CD4-positive, alpha-beta T cell (primary cell): Measurements from ENCODE around the gene ABLIM1. TPM values are rescaled to one million over a fixed set of nuclear protein-coding genes. Genes with fewer than 3 reads are reported as not detected.

Source experiments
- ATAC-seq: fragments of 200-7000 bp; cut with Tn5 transposase; one replicate; pipeline ENCODE4 v1.10.0; 2022; ENCODE audit warnings: mild to moderate bottlenecking; ENCODE audit not compliant: poor library complexity
- CTCF ChIA-PET: fragments of 350-600 bp; sonication (Branson Sonifier 250); formaldehyde crosslinking; loops from one replicate; lab custom pipeline; 2021; ENCODE audit warnings: antibody characterized with exemption, inconsistent platforms; lab: Charles Lee
- POLR2A ChIA-PET: fragments of 350-600 bp; sonication (Branson Sonifier 250); formaldehyde crosslinking; loops from one replicate; lab custom pipeline; 2021; ENCODE audit warnings: antibody characterized with exemption, inconsistent platforms; lab: Charles Lee
- DNase-seq, 14 experiments: peaks; one replicate each; pipeline ENCODE4 v3.0.0-alpha.2; 2013 to 2020; ENCODE audit warnings: mixed read lengths in 2 of 14
- H3K27ac ChIP-seq, 2 donors: one replicate each; pipeline versions ENCODE4 v1.5.1 to v1.7.0; 2013; ENCODE audit warnings: low read length in 2 of 2, low read depth in 1 of 2, mild to moderate bottlenecking in 1 of 2
- H3K27me3 ChIP-seq, 2 experiments: 1 replicate in 1 of 2; 2 replicates in 1 of 2; pipeline versions ENCODE4 v1.6.1 to v1.7.0; 2013; ENCODE audit warnings: low read length in 2 of 2, control low read depth in 1 of 2, mild to moderate bottlenecking in 1 of 2, moderate library complexity in 1 of 2; ENCODE audit not compliant: insufficient read depth in 2 of 2, control insufficient read depth in 1 of 2
- H3K36me3 ChIP-seq: one replicate; pipeline ENCODE4 v1.6.1; 2013; ENCODE audit warnings: low read length, control low read depth; ENCODE audit not compliant: insufficient read depth
- H3K4me1 ChIP-seq: one replicate; pipeline ENCODE4 v1.6.1; 2013; ENCODE audit warnings: low read length, control low read depth; ENCODE audit not compliant: insufficient read depth
- H3K4me3 ChIP-seq: one replicate; pipeline ENCODE4 v1.5.1; 2013; ENCODE audit warnings: mild to moderate bottlenecking, low read length, moderate library complexity
- H3K9me3 ChIP-seq, 2 experiments: 1 replicate in 1 of 2; 2 replicates in 1 of 2; pipeline versions ENCODE4 v1.6.1 to v1.7.0; 2013; ENCODE audit warnings: low read length in 2 of 2, mild to moderate bottlenecking in 2 of 2, control low read depth in 1 of 2, moderate library complexity in 1 of 2; ENCODE audit not compliant: control insufficient read depth in 1 of 2, insufficient read depth in 1 of 2
- H3K27ac Mint-ChIP-seq: one replicate; pipeline ENCODE4 v1.8.0; 2020; ENCODE audit warnings: mixed read lengths
- H3K27me3 Mint-ChIP-seq: one replicate; pipeline ENCODE4 v1.8.0; 2021; ENCODE audit warnings: mixed read lengths
- H3K36me3 Mint-ChIP-seq: one replicate; pipeline ENCODE4 v1.8.0; 2021; ENCODE audit warnings: low read depth, mixed read lengths
- H3K4me1 Mint-ChIP-seq: one replicate; pipeline ENCODE4 v1.8.0; 2021; ENCODE audit warnings: low read depth, mixed read lengths
- H3K4me3 Mint-ChIP-seq: one replicate; pipeline ENCODE4 v1.8.0; 2020; ENCODE audit warnings: mild to moderate bottlenecking, mixed read lengths
- H3K9me3 Mint-ChIP-seq: one replicate; pipeline ENCODE4 v1.8.0; 2020; ENCODE audit warnings: mixed read lengths
- CTCF ChIP-seq: fragments of 200-600 bp; IDR thresholded peaks from one replicate; pipeline ENCODE4 v1.8.0; 2022; ENCODE audit warnings: antibody characterized with exemption, mild to moderate bottlenecking
- intact Hi-C, 2 experiments: fragments of 100-400 bp; cut with DNase I in 1 of 2; cut with micrococcal nuclease in 1 of 2; formaldehyde crosslinking; loops; one replicate each; pipeline versions ENCODE4 v1.15.1 to v1.9.0; 2023 to 2025; cut with DNase I, micrococcal nuclease
- total RNA-seq, 174 experiments: library from RNA in 2 of 174; stranded (reverse) in 2 of 174; gene quantifications; one replicate each; pipeline ENCODE4 v1.2.3 and lab custom pipeline; 2021 to 2026

Gene ABLIM1
- total RNA-seq, 2 experiments from 2014 or later: 217 to 224 TPM

GRCh38 chr10:114665873-114666272 is 7.8 kb upstream of the ABLIM1 start:
- H3K9me3 Mint-ChIP-seq: no peaks in the 10 kb centered on the region
- ChIA-PET POLR2A (no interaction called here), CTCF (no interaction called here)
- DNase-seq (no peak), ATAC-seq (no peak)
- no peak overlapping the region for H3K27ac Mint-ChIP-seq
- H3K4me3 ChIP-seq: no peak overlapping the region
- H3K36me3 Mint-ChIP-seq: no peaks in the 10 kb centered on the region
- H3K4me1 ChIP-seq: no peaks in the 10 kb centered on the region
- H3K4me1 Mint-ChIP-seq: no peaks in the 10 kb centered on the region
- intact Hi-C loops: no loop called here
- no peak for TF ChIP-seq CTCF
- no peaks in the 10 kb centered on the region for H3K27me3 ChIP-seq
- no peak overlapping the region for H3K4me3 Mint-ChIP-seq
- no peak overlapping the region for H3K27ac ChIP-seq
- no peaks in the 10 kb centered on the region for H3K9me3 ChIP-seq
- H3K36me3 ChIP-seq: no peaks in the 10 kb centered on the region
- H3K27me3 Mint-ChIP-seq: no peaks in the 10 kb centered on the region

GRCh38 chr10:114665406-114665805 is 7.3 kb upstream of the ABLIM1 start:
- no peak for ATAC-seq
- Histone ChIP-seq H3K36me3 (no peaks in the 10 kb centered on the region), H3K27me3 (no peaks in the 10 kb centered on the region), H3K27ac (no peak overlapping the region), H3K4me1 (no peaks in the 10 kb centered on the region), H3K9me3 (no peaks in the 10 kb centered on the region), H3K4me3 (no peak overlapping the region)
- CTCF ChIA-PET: no interaction called here
- Mint-ChIP-seq H3K4me3 (no peak overlapping the region), H3K27ac (no peak overlapping the region), H3K36me3 (no peaks in the 10 kb centered on the region), H3K27me3 (no peaks in the 10 kb centered on the region), H3K9me3 (no peaks in the 10 kb centered on the region), H3K4me1 (no peaks in the 10 kb centered on the region)
- intact Hi-C loops: no loop called here
- POLR2A ChIA-PET: no interaction called here
- DNase-seq: no peak
- TF ChIP-seq CTCF: no peak

GRCh38 chr10:114664127-114664526 is 6.1 kb upstream of the ABLIM1 start:
- no peaks in the 10 kb centered on the region for H3K4me1 Mint-ChIP-seq
- intact Hi-C loops: no loop called here
- H3K4me3 ChIP-seq: no peak overlapping the region
- H3K36me3 Mint-ChIP-seq: no peaks in the 10 kb centered on the region
- TF ChIP-seq CTCF: no peak
- no peaks in the 10 kb centered on the region for H3K27me3 Mint-ChIP-seq
- no peak overlapping the region for H3K27ac ChIP-seq
- no peaks in the 10 kb centered on the region for H3K27me3 ChIP-seq
- H3K4me3 Mint-ChIP-seq: no peak overlapping the region
- no peaks in the 10 kb centered on the region for H3K4me1 ChIP-seq
- no peaks in the 10 kb centered on the region for H3K9me3 Mint-ChIP-seq
- ChIA-PET POLR2A (no interaction called here), CTCF (no interaction called here)
- DNase-seq (no peak), ATAC-seq (no peak)
- no peaks in the 10 kb centered on the region for H3K9me3 ChIP-seq
- no peak overlapping the region for H3K27ac Mint-ChIP-seq
- no peaks in the 10 kb centered on the region for H3K36me3 ChIP-seq
